Large intestine (tissue), 3 donors: ENCODE data around the gene ATXN3L. TPM values are rescaled to one million over a fixed set of nuclear protein-coding genes. Genes with fewer than 3 reads are reported as not detected.

Experiments
- DNase-seq, 2 donors: peaks; one replicate each; pipeline versions ENCODE4 v3.0.0 to v3.0.0-alpha.2; 2013
- H3K27ac ChIP-seq: one replicate; pipeline ENCODE4 v1.5.1; 2013; ENCODE audit warnings: low read length
- H3K27me3 ChIP-seq: 2 replicates; pipeline ENCODE4 v1.6.1; 2013; ENCODE audit warnings: low read length; ENCODE audit not compliant: control insufficient read depth, insufficient read depth
- H3K36me3 ChIP-seq: 2 replicates; pipeline ENCODE4 v1.6.1; 2013; ENCODE audit warnings: low read length; ENCODE audit not compliant: control insufficient read depth, insufficient read depth
- H3K4me1 ChIP-seq: one replicate; pipeline ENCODE4 v1.6.1; 2013; ENCODE audit warnings: low read length; ENCODE audit not compliant: control insufficient read depth, insufficient read depth
- H3K4me3 ChIP-seq: one replicate; pipeline ENCODE4 v1.5.1; 2013; ENCODE audit warnings: low read length
- H3K9me3 ChIP-seq: one replicate; pipeline ENCODE4 v1.6.1; 2013; ENCODE audit warnings: mild to moderate bottlenecking, low read depth, low read length, moderate library complexity; ENCODE audit not compliant: control insufficient read depth
- WGBS: methylation state at CpG from one replicate; pipeline ENCODE4 v1.1.5; 2013; ENCODE audit warnings: low lambda C conversion rate; ENCODE audit not compliant: insufficient coverage; 5-methylcytosine and 5-hydroxymethylcytosine counted together
- polyA plus RNA-seq: library from polyadenylated mRNA; unstranded; fragments of 120-200 nt; gene quantifications from one replicate; pipeline ENCODE4 v1.2.1, GENCODE V29; 2013

ATXN3L gene
- polyA plus RNA-seq, 1 donor, result not detected

GRCh38 chrX:13285693-13286092 lies 34.2 kb downstream of the ATXN3L start:
- Histone ChIP-seq H3K36me3 (no peaks in the 10 kb centered on the region), H3K4me3 (no peak overlapping the region), H3K9me3 (peaks cover 6% of the 10 kb centered on the region), H3K27ac (no peak overlapping the region), H3K4me1 (no peaks in the 10 kb centered on the region), H3K27me3 (no peaks in the 10 kb centered on the region)
- no peak for DNase-seq
- WGBS, result no CpG with 5 or more reads among the region's 7 CpGs

- no peak overlapping the region for H3K4me3 ChIP-seq
- no peaks in the 10 kb centered on the region for H3K27me3 ChIP-seq
- no peak for DNase-seq
- no peaks in the 10 kb centered on the region for H3K4me1 ChIP-seq
- no peaks in the 10 kb centered on the region for H3K36me3 ChIP-seq
- H3K9me3 ChIP-seq, result peaks cover 6% of the 10 kb centered on the region
- no peak overlapping the region for H3K27ac ChIP-seq
- WGBS, result no CpG with 5 or more reads among the region's 5 CpGs
Observed at GRCh38 chrX:13285229-13285628, 34.6 kb downstream of the ATXN3L start.

- no peaks in the 10 kb centered on the region for H3K27me3 ChIP-seq
- H3K27ac ChIP-seq, result no peak overlapping the region
- H3K4me1 ChIP-seq, result no peaks in the 10 kb centered on the region
- H3K4me3 ChIP-seq, result no peak overlapping the region
- no peaks in the 10 kb centered on the region for H3K36me3 ChIP-seq
- H3K9me3 ChIP-seq, result peaks cover 6% of the 10 kb centered on the region
- WGBS, result no CpG with 5 or more reads among the region's 1 CpG
- DNase-seq, result no peak
Observed at GRCh38 chrX:13284570-13284969, 35.3 kb downstream of the ATXN3L start.

- no peak overlapping the region for H3K27ac ChIP-seq
- no peaks in the 10 kb centered on the region for H3K36me3 ChIP-seq
- no CpG with 5 or more reads among the region's 1 CpG for WGBS
- H3K4me3 ChIP-seq, result no peak overlapping the region
- no peaks in the 10 kb centered on the region for H3K4me1 ChIP-seq
- H3K27me3 ChIP-seq, result no peaks in the 10 kb centered on the region
- DNase-seq, result no peak
- H3K9me3 ChIP-seq, result peaks cover 6% of the 10 kb centered on the region
Observed at GRCh38 chrX:13283950-13284546, 35.8 kb downstream of the ATXN3L start.

GRCh38 chrX:13283512-13283911 lies 36.3 kb downstream of the ATXN3L start:
- Histone ChIP-seq H3K4me1 (no peaks in the 10 kb centered on the region), H3K4me3 (no peak overlapping the region), H3K27me3 (no peaks in the 10 kb centered on the region), H3K9me3 (peaks cover 6% of the 10 kb centered on the region), H3K27ac (no peak overlapping the region), H3K36me3 (no peaks in the 10 kb centered on the region)
- no CpG with 5 or more reads among the region's 2 CpGs for WGBS
- no peak for DNase-seq

GRCh38 chrX:13281289-13281688 lies 38.6 kb downstream of the ATXN3L start:
- peaks cover 6% of the 10 kb centered on the region for H3K9me3 ChIP-seq
- no peaks in the 10 kb centered on the region for H3K36me3 ChIP-seq
- H3K4me3 ChIP-seq, result no peak overlapping the region
- H3K4me1 ChIP-seq, result no peaks in the 10 kb centered on the region
- H3K27me3 ChIP-seq, result no peaks in the 10 kb centered on the region
- DNase-seq, result no peak
- H3K27ac ChIP-seq, result no peak overlapping the region
- no CpG with 5 or more reads among the region's 6 CpGs for WGBS

- 80% methylated on average over 1 of the region's 9 CpGs for WGBS
- no peaks in the 10 kb centered on the region for H3K9me3 ChIP-seq
- no peaks in the 10 kb centered on the region for H3K4me1 ChIP-seq
- no peaks in the 10 kb centered on the region for H3K27me3 ChIP-seq
- no peaks in the 10 kb centered on the region for H3K36me3 ChIP-seq
- H3K27ac ChIP-seq, result no peak overlapping the region
- no peak for DNase-seq
- no peak overlapping the region for H3K4me3 ChIP-seq
Observed at GRCh38 chrX:13279279-13280018, 40.4 kb downstream of the ATXN3L start.

GRCh38 chrX:13277539-13277938 lies 42.3 kb downstream of the ATXN3L start:
- H3K27me3 ChIP-seq, result no peaks in the 10 kb centered on the region
- H3K9me3 ChIP-seq, result no peaks in the 10 kb centered on the region
- no peak overlapping the region for H3K4me3 ChIP-seq
- no peaks in the 10 kb centered on the region for H3K4me1 ChIP-seq
- no peak overlapping the region for H3K27ac ChIP-seq
- no CpG with 5 or more reads among the region's 3 CpGs for WGBS
- no peaks in the 10 kb centered on the region for H3K36me3 ChIP-seq
- no peak for DNase-seq

- H3K4me3 ChIP-seq, result no peak overlapping the region
- no peak overlapping the region for H3K27ac ChIP-seq
Observed at GRCh38 chrX:13276991-13277390, 42.9 kb downstream of the ATXN3L start.

GRCh38 chrX:13275031-13275430 lies 44.8 kb downstream of the ATXN3L start:
- no peaks in the 10 kb centered on the region for H3K27me3 ChIP-seq
- no peak overlapping the region for H3K4me3 ChIP-seq
- no peaks in the 10 kb centered on the region for H3K36me3 ChIP-seq
- WGBS, result no CpG with 5 or more reads among the region's 1 CpG
- H3K27ac ChIP-seq, result no peak overlapping the region
- no peaks in the 10 kb centered on the region for H3K4me1 ChIP-seq
- no peaks in the 10 kb centered on the region for H3K9me3 ChIP-seq
- DNase-seq, result peak; percentile 12 to 42

More at GRCh38 chrX:13276991-13277390, 42.9 kb downstream of the ATXN3L start:
- Histone ChIP-seq H3K27me3 (no peaks in the 10 kb centered on the region), H3K4me1 (no peaks in the 10 kb centered on the region), H3K36me3 (no peaks in the 10 kb centered on the region), H3K9me3 (no peaks in the 10 kb centered on the region)
- no peak for DNase-seq
- WGBS, result 100% methylated on average over 1 of the region's 1 CpG

- no peak overlapping the region for H3K4me3 ChIP-seq
- H3K27ac ChIP-seq, result no peak overlapping the region
- H3K9me3 ChIP-seq, result no peaks in the 10 kb centered on the region
- DNase-seq, result no peak
- no peaks in the 10 kb centered on the region for H3K36me3 ChIP-seq
- H3K4me1 ChIP-seq, result no peaks in the 10 kb centered on the region
- H3K27me3 ChIP-seq, result no peaks in the 10 kb centered on the region
- 100% methylated on average over 2 of the region's 3 CpGs for WGBS
Observed at GRCh38 chrX:13272426-13272825, 47.4 kb downstream of the ATXN3L start.
